OCI-LY7 (cell line): Measurements from ENCODE around the gene FAM3D. TPM values are rescaled to one million over a fixed set of nuclear protein-coding genes. Genes with fewer than 3 reads are reported as not detected.

Experiments
- BruUV-seq: library from RNA; stranded (reverse); fragments of 400-500 nt; replicated peaks from 2 replicates; lab custom pipeline; 2021; lab: Mats Ljungman, UMichigan
- CTCF ChIA-PET: fragments of 300-600 bp; sonication (Branson Sonifier 250); formaldehyde crosslinking; loops from one replicate; lab custom pipeline; 2022; ENCODE audit warnings: antibody characterized with exemption; ENCODE audit not compliant: unreplicated experiment; lab: Charles Lee
- POLR2A ChIA-PET: fragments of 300-600 bp; sonication (Branson Sonifier 250); formaldehyde crosslinking; loops from one replicate; lab custom pipeline; 2022; ENCODE audit warnings: antibody characterized with exemption; lab: Charles Lee
- DNase-seq: peaks from one replicate; pipeline ENCODE4 v3.0.0-alpha.2; 2015; ENCODE audit warnings: low spot score
- H2AFZ ChIP-seq: fragments of 200-600 bp; sonication (generic), shearing (Covaris generic); 2 replicates; pipeline ENCODE4 v1.6.1; 2014; ENCODE audit warnings: mild to moderate bottlenecking, antibody characterized with exemption, low read length, moderate library complexity
- H3K27ac ChIP-seq: fragments of 200-600 bp; sonication (generic); 2 replicates; pipeline ENCODE4 v1.5.1; 2014; ENCODE audit warnings: mixed run types, low read depth, mild to moderate bottlenecking, moderate library complexity, low read length, inconsistent platforms; ENCODE audit not compliant: poor library complexity, severe bottlenecking
- H3K36me3 ChIP-seq: fragments of 200-600 bp; sonication (generic); 2 replicates; pipeline ENCODE4 v1.6.1; 2014; ENCODE audit warnings: mild to moderate bottlenecking, antibody characterized with exemption, low read length, moderate library complexity, mixed read lengths; ENCODE audit not compliant: insufficient read depth
- H3K4me1 ChIP-seq: fragments of 200-600 bp; sonication (generic); 2 replicates; pipeline ENCODE4 v1.5.1; 2014; ENCODE audit warnings: mild to moderate bottlenecking, low read length; ENCODE audit not compliant: insufficient read depth, poor library complexity, severe bottlenecking
- H3K4me2 ChIP-seq: fragments of 200-600 bp; sonication (generic); 2 replicates; pipeline ENCODE4 v1.6.1; 2014; ENCODE audit warnings: mild to moderate bottlenecking, low read length
- H3K4me3 ChIP-seq: fragments of 200-600 bp; sonication (generic); 2 replicates; pipeline ENCODE4 v1.5.1; 2014; ENCODE audit warnings: mild to moderate bottlenecking, low read depth, low read length; ENCODE audit not compliant: poor library complexity, severe bottlenecking
- H3K79me2 ChIP-seq: fragments of 200-600 bp; sonication (generic); 2 replicates; pipeline ENCODE4 v1.6.1; 2016; ENCODE audit warnings: low read depth, mild to moderate bottlenecking, low read length, moderate library complexity, mixed read lengths; ENCODE audit not compliant: insufficient read depth
- H3K9me2 ChIP-seq: fragments of 200-600 bp; sonication (generic); 2 replicates; pipeline ENCODE4 v1.6.1; 2016; ENCODE audit warnings: mild to moderate bottlenecking, low read length, mixed read lengths; ENCODE audit not compliant: insufficient read depth
- H3K9me3 ChIP-seq: fragments of 200-600 bp; sonication (generic); 2 replicates; pipeline ENCODE4 v1.6.1; 2014; ENCODE audit warnings: mild to moderate bottlenecking, mixed run types, low read length, mixed read lengths
- H4K20me1 ChIP-seq: fragments of 200-600 bp; sonication (generic); 2 replicates; pipeline ENCODE4 v1.6.1; 2014; ENCODE audit warnings: mild to moderate bottlenecking, antibody characterized with exemption, low read length, moderate library complexity, mixed read lengths; ENCODE audit not compliant: insufficient read depth
- CTCF ChIP-seq: fragments of 200-600 bp; sonication (generic); conservative IDR thresholded peaks from 2 replicates; pipeline ENCODE4 v1.5.1; 2014; ENCODE audit warnings: mild to moderate bottlenecking, antibody characterized with exemption, low read length, moderate library complexity, mixed read lengths
- EZH2phosphoT487 ChIP-seq: fragments of 200-600 bp; sonication (generic); IDR thresholded peaks from 2 replicates; pipeline ENCODE4 v1.6.1; 2018; ENCODE audit warnings: low read depth, borderline replicate concordance, mild to moderate bottlenecking, mixed run types, antibody characterized with exemption, low read length, moderate library complexity, mixed read lengths
- intact Hi-C: fragments of 100-400 bp; cut with micrococcal nuclease; formaldehyde crosslinking; loops from one replicate; pipeline ENCODE4 v1.10.0; 2022; ENCODE audit not compliant: unreplicated experiment
- total RNA-seq, 2 experiments: library from RNA; depleted of rRNA in 1 of 2; stranded (reverse); fragments of >200 nt in 1 of 2; shearing (Covaris generic) in 1 of 2; gene quantifications; 2 replicates each; pipeline ENCODE4 v1.2.3, GENCODE V29; 2014 to 2022

The FAM3D gene
- total RNA-seq, 2 experiments from 2014 or later = not detected

GRCh38 chr3:58672880-58673279 lies 6.3 kb upstream of the FAM3D start:
- no peak overlapping the region for H3K4me2 ChIP-seq
- H2AFZ ChIP-seq = no peak overlapping the region
- CTCF ChIA-PET = no interaction called here
- no peak overlapping the region for H3K27ac ChIP-seq
- no peak for DNase-seq
- no peaks in the 10 kb centered on the region for H3K79me2 ChIP-seq
- H3K9me2 ChIP-seq = no peaks in the 10 kb centered on the region
- no peaks in the 10 kb centered on the region for H3K9me3 ChIP-seq
- POLR2A ChIA-PET = no interaction called here
- H4K20me1 ChIP-seq = no peaks in the 10 kb centered on the region
- no peak for TF ChIP-seq CTCF
- no peak for TF ChIP-seq EZH2phosphoT487
- BruUV-seq = no TSS peak
- intact Hi-C loops = no loop called here
- H3K4me3 ChIP-seq = no peak overlapping the region
- no peaks in the 10 kb centered on the region for H3K4me1 ChIP-seq
- H3K36me3 ChIP-seq = no peaks in the 10 kb centered on the region

- intact Hi-C loops = no loop called here
- Histone ChIP-seq H3K4me1 (no peaks in the 10 kb centered on the region), H3K4me3 (no peak overlapping the region), H2AFZ (no peak overlapping the region), H3K27ac (no peak overlapping the region), H3K9me2 (no peaks in the 10 kb centered on the region), H3K9me3 (no peaks in the 10 kb centered on the region), H3K36me3 (no peaks in the 10 kb centered on the region), H3K4me2 (no peak overlapping the region), H3K79me2 (no peaks in the 10 kb centered on the region), H4K20me1 (no peaks in the 10 kb centered on the region)
- DNase-seq = no peak
- BruUV-seq = no TSS peak
- TF ChIP-seq CTCF = no peak
- TF ChIP-seq EZH2phosphoT487 = no peak
- ChIA-PET POLR2A (no interaction called here), CTCF (no interaction called here)
Measured at GRCh38 chr3:58672451-58672850, 5.9 kb upstream of the FAM3D start.

GRCh38 chr3:58670506-58671135 lies 4.0 kb upstream of the FAM3D start:
- no TSS peak for BruUV-seq
- Histone ChIP-seq H2AFZ (no peak overlapping the region), H3K36me3 (no peaks in the 10 kb centered on the region), H3K27ac (no peak overlapping the region), H3K4me1 (no peaks in the 10 kb centered on the region), H3K4me3 (no peak overlapping the region), H3K9me2 (no peaks in the 10 kb centered on the region), H3K79me2 (no peaks in the 10 kb centered on the region), H4K20me1 (no peaks in the 10 kb centered on the region), H3K9me3 (no peaks in the 10 kb centered on the region), H3K4me2 (no peak overlapping the region)
- no peak for DNase-seq
- intact Hi-C loops = no loop called here
- no peak for TF ChIP-seq CTCF
- TF ChIP-seq EZH2phosphoT487 = no peak
- ChIA-PET POLR2A (no interaction called here), CTCF (no interaction called here)
